ENCODE results near the gene GTF2A2.
"Not testable (repeated sequence)": the region's sequence is repeated elsewhere in the genome, so short reads cannot be mapped to it uniquely, and the experiment has no call there.

The GTF2A2 gene

GRCh38 chr15:59644756-59645155, 12.6 kb downstream of the GTF2A2 start:
- Histone ChIP-seq H3K27ac (ENCODE audit: extremely low read depth, low read depth, low read length) (no peak overlapping the region), H3K4me3 (ENCODE audit: low read depth, low read length) (no peak overlapping the region), H3K36me3 (ENCODE audit: control insufficient read depth in 2 of 2, insufficient read depth in 1 of 2, low read length in 2 of 2) (peaks cover 13 to 37% of the 10 kb centered on the region in 2 experiments), H3K9me3 (ENCODE audit: control insufficient read depth, insufficient read depth, low read depth, low read length) (no peaks in the 10 kb centered on the region), H3K4me1 (ENCODE audit: control insufficient read depth, insufficient read depth, low read length) (no peaks in the 10 kb centered on the region)
- TF ChIP-seq ZNF423 (tag by site-specific recombination; IDR thresholded peaks at IDR 0.05) (no peak), ATF2 (tag by site-specific recombination; IDR thresholded peaks at IDR 0.05; ENCODE audit: low read depth) (peak; percentile 14; the same call in 1 of the 2 replicates)
- ChIA-PET POLR2A (no interaction called here), CTCF (interaction anchor here (0.9 kb wide), 1 partner anchor 9 kb away, joined by 3 read pairs; no protein-coding TSS in a partner anchor)

- POLR2A ChIA-PET, result interaction anchor here (1.4 kb wide), 1 partner anchor 15 kb away, joined by 5 read pairs; the partner anchor contains the start of gene GTF2A2
- H3K36me3 ChIP-seq (ENCODE audit: control insufficient read depth in 2 of 2, insufficient read depth in 1 of 2, low read length in 2 of 2), result peaks cover 4 to 38% of the 10 kb centered on the region in 2 experiments
- CTCF ChIA-PET, result interaction anchor here (0.6 to 2.6 kb wide), 3 partner anchors 48 to 109 kb away, joined by 3 to 11 read pairs (median 3); no protein-coding TSS in a partner anchor
Measured at GRCh38 chr15:59642351-59642750, 15.0 kb downstream of the GTF2A2 start.

GRCh38 chr15:59637507-59637906, 19.8 kb downstream of the GTF2A2 start:
- 0 out of 2 replicates have a peak, but pooled peaks have one; percentile 10 for TF ChIP-seq ZNF654 (tag by site-specific recombination; IDR thresholded peaks at IDR 0.05; ENCODE audit: low read depth)
- not testable (repeated sequence) for H3K4me1 ChIP-seq (ENCODE audit: control insufficient read depth, insufficient read depth, low read length); H3K27ac ChIP-seq (ENCODE audit: extremely low read depth, low read depth, low read length); H3K4me3 ChIP-seq (ENCODE audit: low read depth, low read length); H3K9me3 ChIP-seq (ENCODE audit: control insufficient read depth, insufficient read depth, low read depth, low read length)
- H3K36me3 ChIP-seq (ENCODE audit: control insufficient read depth in 2 of 2, insufficient read depth in 1 of 2, low read length in 2 of 2), result peaks cover 0 to 22% of the 10 kb centered on the region in 2 experiments
- POLR2A ChIA-PET, result interaction anchor here (1.5 kb wide), 1 partner anchor 20 kb away, joined by 3 read pairs; the partner anchor contains the start of gene GTF2A2
- CTCF ChIA-PET, result interaction anchor here (0.7 to 6.5 kb wide), 2 partner anchors 105 to 120 kb away, joined by 3 to 39 read pairs; no protein-coding TSS in a partner anchor

More at GRCh38 chr15:59642351-59642750, 15.0 kb downstream of the GTF2A2 start:
- H3K4me3 ChIP-seq (ENCODE audit: low read depth, low read length), result no peak overlapping the region
- no peaks in the 10 kb centered on the region for H3K9me3 ChIP-seq (ENCODE audit: control insufficient read depth, insufficient read depth, low read depth, low read length)
- TF ChIP-seq KLF1 (tag by site-specific recombination; IDR thresholded peaks at IDR 0.05) (no peak), REPIN1 (tag by site-specific recombination; IDR thresholded peaks at IDR 0.05; ENCODE audit: low read depth) (no peak), ZNF140 (tag by site-specific recombination; IDR thresholded peaks at IDR 0.05) (no peak)
- H3K4me1 ChIP-seq (ENCODE audit: control insufficient read depth, insufficient read depth, low read length), result no peaks in the 10 kb centered on the region
- H3K27ac ChIP-seq (ENCODE audit: extremely low read depth, low read depth, low read length), result no peak overlapping the region

GRCh38 chr15:59636184-59636583, 21.1 kb downstream of the GTF2A2 start:
- Histone ChIP-seq H3K27ac (ENCODE audit: extremely low read depth, low read depth, low read length) (no peak overlapping the region), H3K4me1 (ENCODE audit: control insufficient read depth, insufficient read depth, low read length) (no peaks in the 10 kb centered on the region), H3K4me3 (ENCODE audit: low read depth, low read length) (no peak overlapping the region), H3K36me3 (ENCODE audit: control insufficient read depth in 2 of 2, insufficient read depth in 1 of 2, low read length in 2 of 2) (peaks cover 0 to 22% of the 10 kb centered on the region in 2 experiments), H3K9me3 (ENCODE audit: control insufficient read depth, insufficient read depth, low read depth, low read length) (no peaks in the 10 kb centered on the region)
- no peak for TF ChIP-seq ZNF501 (tag by site-specific recombination; IDR thresholded peaks at IDR 0.05)
- peak; percentile 69 for TF ChIP-seq ZNF146 (tag by site-specific recombination; IDR thresholded peaks at IDR 0.05)
- ChIA-PET CTCF (interaction anchor here (1.0 to 6.5 kb wide), 3 partner anchors 11 to 104 kb away, joined by 3 to 39 read pairs (median 3); no protein-coding TSS in a partner anchor), POLR2A (no interaction called here)

- no peak overlapping the region for H3K4me3 ChIP-seq (ENCODE audit: low read depth, low read length)
- ChIA-PET POLR2A (no interaction called here), CTCF (interaction anchor here (0.7 to 6.5 kb wide), 4 partner anchors 9 to 104 kb away, joined by 3 to 39 read pairs (median 4); no protein-coding TSS in a partner anchor)
- peaks cover 0 to 5% of the 10 kb centered on the region in 2 experiments; a peak in 1 of 3 replicates for H3K36me3 ChIP-seq (ENCODE audit: control insufficient read depth in 2 of 2, insufficient read depth in 1 of 2, low read length in 2 of 2)
- no peak overlapping the region for H3K27ac ChIP-seq (ENCODE audit: extremely low read depth, low read depth, low read length)
- no peaks in the 10 kb centered on the region for H3K9me3 ChIP-seq (ENCODE audit: control insufficient read depth, insufficient read depth, low read depth, low read length)
- no peaks in the 10 kb centered on the region for H3K4me1 ChIP-seq (ENCODE audit: control insufficient read depth, insufficient read depth, low read length)
- TF ChIP-seq ZNF704 (tag by site-specific recombination; IDR thresholded peaks at IDR 0.05) (no peak), ZNF707 (tag by site-specific recombination; IDR thresholded peaks at IDR 0.05) (no peak), ATF2 (tag by site-specific recombination; IDR thresholded peaks at IDR 0.05; ENCODE audit: low read depth) (no peak), PRDM4 (tag by site-specific recombination; IDR thresholded peaks at IDR 0.05) (0 out of 2 replicates have a peak, but pooled peaks have one; percentile 13), ZNF777 (tag by site-specific recombination; IDR thresholded peaks at IDR 0.05; ENCODE audit: borderline replicate concordance) (no peak), ZNF157 (tag by site-specific recombination; IDR thresholded peaks at IDR 0.05) (no peak), ZNF677 (tag by site-specific recombination; IDR thresholded peaks at IDR 0.05) (no peak), ZNF776 (tag by site-specific recombination; IDR thresholded peaks at IDR 0.05; ENCODE audit: borderline replicate concordance) (no peak), MZF1 (tag by site-specific recombination; IDR thresholded peaks at IDR 0.05; ENCODE audit: borderline replicate concordance) (0 out of 2 replicates have a peak, but pooled peaks have one; percentile 18)
Measured at GRCh38 chr15:59632714-59633113, 24.6 kb downstream of the GTF2A2 start.
